ENCODE data around the gene CYGB.
"Not testable (repeated sequence)": the region's sequence is repeated elsewhere in the genome, so short reads cannot be mapped to it uniquely, and the experiment has no call there.

Gene CYGB

DNA sequence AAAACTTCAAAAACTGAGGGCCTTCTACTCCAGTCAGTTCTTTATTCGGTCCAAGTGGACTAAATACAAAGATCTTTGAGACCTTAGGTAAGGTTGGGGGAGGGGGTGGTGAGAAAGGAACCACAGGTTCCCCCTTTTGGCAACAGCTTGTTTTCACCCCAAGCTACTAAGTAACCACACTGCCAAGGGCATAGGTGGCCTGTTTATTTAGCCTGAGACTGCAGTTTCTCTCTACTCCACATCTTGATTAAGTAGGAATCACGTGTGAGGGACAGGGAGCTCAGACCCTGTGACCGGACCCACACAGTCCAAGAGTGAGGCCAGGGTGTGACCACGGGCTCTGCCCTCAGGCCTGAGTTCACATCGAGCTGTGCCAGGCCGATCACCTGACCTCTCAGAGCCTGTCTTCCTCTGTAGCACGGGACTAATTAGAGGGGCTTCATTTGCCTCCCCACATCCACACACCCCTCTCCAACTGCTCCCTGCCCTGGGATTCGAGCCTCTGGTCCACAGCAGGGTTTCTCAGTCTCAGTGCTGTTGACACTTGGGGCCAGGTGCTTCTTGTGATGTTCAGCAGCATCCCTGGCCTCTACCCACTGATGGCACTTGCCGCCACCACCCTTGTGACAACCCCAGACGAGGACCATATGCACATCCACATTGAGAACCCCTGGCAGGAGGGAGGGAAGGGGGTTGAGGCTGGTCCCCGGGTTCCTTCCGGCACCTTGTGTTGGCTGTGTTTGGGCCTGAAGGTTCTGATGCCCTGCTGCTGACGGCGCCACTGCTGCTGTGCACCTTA is 30.3 kb upstream of the CYGB start:
- no peak for DNase-seq (ENCODE audit: extremely low read depth in 1 of 2, low read depth in 1 of 2)

- no peak for DNase-seq (ENCODE audit: extremely low read depth in 1 of 2, low read depth in 1 of 2)
These were observed 29.5 kb upstream of the CYGB start for GRCh38 chr17:76566988-76567431.

DNA sequence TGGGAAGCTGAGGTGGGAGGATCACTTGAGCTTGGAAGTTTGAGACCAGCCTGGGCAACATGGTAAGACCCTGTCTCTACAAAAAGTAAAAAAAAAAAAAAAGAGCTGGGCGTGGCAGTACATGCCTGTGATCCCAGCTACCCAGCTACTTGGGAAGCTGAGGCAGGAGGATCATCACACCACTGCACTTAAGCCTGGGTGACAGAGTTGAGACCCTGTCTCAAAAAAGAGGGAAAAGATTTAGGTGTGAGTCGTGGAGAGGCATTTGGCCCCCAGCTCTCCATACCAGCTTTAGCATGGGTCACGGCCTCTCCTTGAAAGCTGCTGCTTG is 29.1 kb upstream of the CYGB start:
- no peak for DNase-seq (ENCODE audit: extremely low read depth in 1 of 2, low read depth in 1 of 2)

DNA sequence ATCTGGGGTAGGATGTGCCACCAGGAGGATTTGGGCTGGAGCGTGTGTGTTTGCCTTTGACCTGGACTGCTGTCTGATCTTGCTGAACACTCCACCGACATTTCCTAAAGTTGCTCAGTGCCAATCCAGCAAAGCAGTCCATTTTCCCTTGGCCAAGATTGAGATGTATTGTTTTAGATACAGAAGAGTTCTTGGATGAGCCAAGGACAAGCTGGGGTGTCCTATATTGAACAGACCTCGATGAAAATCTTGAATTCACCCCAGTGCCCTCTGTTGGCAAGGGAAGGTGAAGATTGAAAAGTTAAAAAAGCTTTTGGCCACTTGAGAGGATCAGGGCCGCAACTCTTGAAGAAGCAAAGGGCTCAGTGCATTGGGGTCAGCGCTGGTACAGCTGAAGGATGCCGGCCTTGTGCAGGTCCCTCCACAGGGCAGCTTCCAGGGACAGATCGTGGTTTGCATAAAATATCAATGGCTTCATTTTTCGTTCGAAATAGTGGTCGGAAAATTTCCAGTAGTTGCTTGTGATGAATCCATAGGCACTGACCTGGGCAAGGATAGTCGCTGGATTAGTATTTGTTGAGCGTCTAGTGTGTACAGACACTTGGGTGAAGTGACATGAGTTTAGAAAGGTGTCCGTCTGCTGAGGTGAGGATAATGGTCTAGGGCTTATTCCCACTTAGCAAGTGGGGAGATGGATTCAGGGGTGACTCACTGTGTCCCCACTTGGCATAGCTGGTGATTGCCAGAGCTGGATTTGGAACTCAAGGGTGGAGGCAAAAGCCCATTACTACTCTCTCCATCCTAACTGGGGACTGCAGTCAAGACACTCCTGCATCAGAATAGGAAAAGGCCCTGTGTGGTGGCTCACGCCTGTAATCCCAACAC is 28.5 kb upstream of the CYGB start:
- DNase-seq (ENCODE audit: extremely low read depth in 1 of 2, low read depth in 1 of 2) = no peak

DNA sequence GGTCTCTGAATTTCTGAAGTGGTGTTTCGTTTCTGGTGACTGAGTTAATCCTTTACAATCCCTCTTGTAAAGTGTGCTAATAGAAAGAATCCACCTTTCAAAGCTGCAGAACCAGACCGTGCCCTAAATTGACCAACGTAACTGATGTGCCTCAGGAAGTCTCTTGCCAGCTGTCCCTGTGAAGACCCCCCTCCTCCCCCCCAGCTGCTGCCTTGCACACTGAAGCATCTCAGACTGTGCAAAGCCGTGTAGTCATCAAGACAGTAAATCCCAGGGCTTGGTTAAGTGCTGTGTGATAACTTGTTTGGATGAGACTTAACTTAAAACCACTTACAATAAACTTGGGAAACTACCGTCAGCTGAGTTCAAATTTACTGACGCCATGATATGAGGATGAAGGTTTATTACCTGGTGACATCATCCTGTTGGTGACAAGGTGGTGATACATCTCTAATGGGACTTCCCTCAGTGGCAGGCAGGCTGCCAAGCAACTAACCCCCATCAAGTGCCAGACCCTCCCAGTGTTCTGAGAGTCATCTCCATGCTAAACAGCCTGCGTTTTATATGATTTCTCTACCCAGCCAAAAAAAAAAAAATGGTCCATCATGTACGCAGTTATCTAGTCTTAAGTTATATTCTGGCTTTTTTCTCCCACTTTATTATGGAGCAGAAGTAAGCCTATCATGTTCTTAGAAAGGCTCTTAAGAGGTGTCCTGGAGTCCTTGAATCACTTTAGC is 27.6 kb upstream of the CYGB start:
- DNase-seq (ENCODE audit: extremely low read depth in 1 of 2, low read depth in 1 of 2) = not testable (repeated sequence)

DNA sequence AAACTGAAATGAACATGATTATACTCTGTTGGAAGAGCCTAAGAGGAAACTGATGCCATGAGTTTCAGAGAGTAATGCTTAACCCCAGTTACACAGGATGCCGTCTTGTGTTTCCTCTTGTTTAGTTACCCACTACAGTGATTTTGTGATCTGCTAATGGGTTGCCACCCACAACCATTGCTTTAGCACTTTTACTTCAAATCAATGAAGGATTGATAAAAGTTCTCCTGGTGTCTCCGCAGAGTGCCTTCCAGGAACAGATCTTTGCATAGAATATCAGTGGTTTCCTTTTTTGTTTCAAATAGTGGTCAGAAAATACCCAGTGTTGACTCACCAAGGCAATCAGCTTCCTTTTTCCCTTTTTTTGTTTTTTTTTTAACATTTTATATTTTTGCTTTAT is 25.9 kb upstream of the CYGB start:
- not testable (repeated sequence) for DNase-seq (ENCODE audit: extremely low read depth in 1 of 2, low read depth in 1 of 2)

DNA sequence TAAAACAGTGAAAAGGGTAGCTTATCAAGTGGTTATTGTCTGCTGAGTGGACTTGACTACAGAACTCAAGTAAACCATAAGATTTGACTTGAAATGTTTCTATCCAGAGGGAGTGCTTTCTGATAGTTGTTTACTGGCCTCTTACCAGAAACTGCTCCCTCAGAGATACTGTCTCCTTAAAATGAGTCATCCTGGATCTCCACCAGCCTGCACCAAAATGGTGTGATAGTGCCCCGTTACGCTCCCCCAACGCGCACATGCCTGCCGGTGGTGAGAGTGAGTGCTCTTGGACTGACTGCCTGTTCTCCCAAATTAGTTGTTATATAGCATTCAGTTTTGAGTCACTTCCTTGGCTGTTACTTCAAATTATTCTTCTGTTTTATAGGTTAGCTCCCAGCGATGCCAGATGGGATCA is 25.2 kb upstream of the CYGB start:
- no peak for DNase-seq (ENCODE audit: extremely low read depth in 1 of 2, low read depth in 1 of 2)

DNA sequence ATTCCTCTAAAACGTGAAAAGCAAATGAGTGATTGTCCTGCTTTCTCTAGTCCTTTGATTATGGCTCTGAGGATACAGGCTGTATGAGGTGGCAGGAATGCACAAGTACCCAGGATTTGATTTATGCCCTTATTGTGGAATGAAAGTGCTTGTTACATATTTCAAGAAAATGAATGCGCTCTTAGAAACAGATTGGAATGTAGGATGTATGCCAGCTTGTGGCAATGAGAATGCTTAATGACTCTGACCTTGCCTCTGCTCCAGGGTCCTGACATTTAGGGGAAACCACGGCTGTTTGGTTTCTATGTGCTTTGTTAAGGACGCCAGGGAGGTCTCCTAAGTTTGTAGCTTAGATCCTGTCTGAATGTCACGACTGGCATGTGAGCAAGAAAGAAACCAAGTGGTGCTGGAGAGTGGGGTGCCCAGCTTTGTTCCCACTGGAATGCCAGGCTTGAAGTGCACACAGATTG is 24.3 kb upstream of the CYGB start:
- DNase-seq (ENCODE audit: extremely low read depth in 1 of 2, low read depth in 1 of 2) = no peak

DNA sequence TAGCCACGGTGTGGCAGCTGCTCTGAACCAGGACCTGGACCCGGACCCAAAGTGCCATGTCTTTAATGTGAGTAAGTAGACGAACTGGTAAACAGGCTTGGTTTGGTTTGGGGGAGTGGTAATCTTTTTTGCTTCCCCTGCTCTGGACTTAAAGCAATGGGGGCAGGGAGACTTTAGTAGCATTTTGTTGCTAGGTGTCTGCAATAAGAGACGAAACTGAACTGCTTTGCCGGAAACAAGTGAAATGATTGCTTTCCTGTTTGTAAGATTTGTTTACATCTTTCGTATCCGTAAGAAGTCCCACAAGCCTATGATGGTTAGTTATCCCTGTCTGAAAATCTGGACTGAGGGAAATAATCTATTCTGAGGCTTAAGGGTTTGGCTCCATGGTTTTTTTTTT is 23.8 kb upstream of the CYGB start:
- DNase-seq (ENCODE audit: extremely low read depth in 1 of 2, low read depth in 1 of 2) = no peak

- DNase-seq (ENCODE audit: extremely low read depth in 1 of 2, low read depth in 1 of 2) = no peak
These were observed 23.3 kb upstream of the CYGB start for GRCh38 chr17:76560877-76561221.

- no peak for DNase-seq (ENCODE audit: extremely low read depth in 1 of 2, low read depth in 1 of 2)
These were observed 22.7 kb upstream of the CYGB start for GRCh38 chr17:76560036-76560876.

GRCh38 chr17:76559460-76559859 is 22.0 kb upstream of the CYGB start:
- not testable (repeated sequence) for DNase-seq (ENCODE audit: extremely low read depth in 1 of 2, low read depth in 1 of 2)

- DNase-seq (ENCODE audit: extremely low read depth in 1 of 2, low read depth in 1 of 2) = no peak
These were observed 20.9 kb upstream of the CYGB start for GRCh38 chr17:76558198-76559095.

DNA sequence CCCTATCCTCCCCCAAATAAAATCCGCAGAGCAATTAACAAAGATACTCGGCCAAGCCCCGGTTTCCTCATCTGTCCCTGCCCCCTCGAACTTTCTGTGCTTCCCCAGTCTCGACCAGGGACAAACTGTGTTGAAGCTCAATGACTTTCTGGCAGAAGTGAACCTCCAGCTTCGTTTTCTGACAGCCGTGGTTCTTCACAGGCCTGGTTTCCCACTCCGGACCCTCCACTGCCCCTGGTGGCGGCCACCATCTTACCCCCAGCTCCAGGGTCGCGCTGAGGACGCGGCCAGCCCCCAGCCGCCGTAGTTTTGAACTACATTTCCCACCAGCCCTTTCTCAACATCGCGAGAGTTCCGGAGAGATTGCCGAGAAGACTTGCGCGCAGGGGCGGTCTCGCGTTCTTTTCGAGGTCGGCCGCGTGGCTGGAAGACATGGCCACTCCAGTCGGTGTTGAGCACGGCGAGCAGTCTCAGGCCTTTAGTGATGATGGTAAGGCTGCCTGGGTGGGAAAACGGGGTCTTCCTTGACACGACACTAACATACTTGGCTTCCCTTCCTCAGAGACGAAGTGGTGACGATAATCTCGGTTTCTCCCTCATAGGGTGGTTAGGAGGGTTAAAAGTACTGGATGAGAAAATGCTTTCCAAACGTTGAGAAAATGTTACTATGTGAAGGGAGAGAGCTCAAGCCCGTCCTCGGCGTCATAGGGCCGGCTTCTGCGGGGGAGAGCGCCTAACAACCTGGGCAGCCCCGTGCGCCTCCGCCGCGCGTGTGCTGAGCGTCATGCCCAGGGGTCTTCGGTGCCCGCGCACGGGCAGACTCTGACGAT is 20.1 kb upstream of the CYGB start:
- DNase-seq (ENCODE audit: extremely low read depth in 1 of 2, low read depth in 1 of 2) = peak; percentile 82 to 92

DNA sequence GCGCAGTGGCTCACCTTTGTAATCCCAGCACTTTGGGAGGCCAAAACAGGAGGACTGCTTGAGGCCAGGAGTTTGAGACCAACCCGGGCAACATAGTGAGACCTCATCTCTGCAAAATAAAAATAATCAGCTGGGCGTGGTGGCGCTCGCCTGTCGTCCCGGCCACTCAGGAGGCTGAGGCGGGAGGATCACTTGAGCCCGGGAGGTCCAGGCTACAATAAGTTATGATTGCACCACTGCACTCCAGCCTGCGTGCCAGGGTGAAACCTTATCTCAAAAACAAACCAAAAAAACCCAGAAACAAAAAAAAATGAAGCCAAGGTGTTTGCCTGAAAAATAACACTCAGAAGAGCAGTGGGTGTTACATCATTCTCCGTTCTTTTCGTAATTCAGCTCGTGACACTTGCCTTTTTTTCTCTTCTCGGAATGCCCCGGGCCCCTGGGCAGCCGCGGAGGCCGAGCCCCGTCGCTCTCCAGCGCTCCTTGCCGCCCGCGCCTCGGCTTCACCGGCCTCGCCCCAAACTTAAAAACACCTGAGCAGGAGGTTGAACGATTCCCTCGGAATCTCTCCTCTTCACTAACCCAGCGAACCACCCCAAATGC is 19.4 kb upstream of the CYGB start:
- no peak for DNase-seq (ENCODE audit: extremely low read depth in 1 of 2, low read depth in 1 of 2)

DNA sequence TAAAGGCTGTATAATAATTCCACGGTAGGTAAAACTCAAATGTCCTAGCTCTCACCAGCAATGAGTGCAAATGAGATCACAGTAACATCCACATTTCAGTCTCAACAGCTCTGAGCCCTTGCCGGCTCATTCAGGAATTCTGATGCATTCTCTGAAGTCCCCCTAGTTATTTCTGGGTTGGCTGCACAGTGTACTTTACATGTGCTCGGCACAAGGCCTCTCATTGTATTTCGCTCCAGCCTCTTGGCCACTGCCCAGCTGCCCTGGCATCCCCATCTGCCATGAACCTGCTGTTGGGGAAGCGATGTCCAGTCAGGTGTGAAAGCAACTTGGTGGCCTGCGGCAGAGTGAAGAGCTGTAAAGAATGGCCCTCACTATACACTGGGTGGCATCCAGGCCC is 16.6 kb upstream of the CYGB start:
- no peak for DNase-seq (ENCODE audit: extremely low read depth in 1 of 2, low read depth in 1 of 2)

DNA sequence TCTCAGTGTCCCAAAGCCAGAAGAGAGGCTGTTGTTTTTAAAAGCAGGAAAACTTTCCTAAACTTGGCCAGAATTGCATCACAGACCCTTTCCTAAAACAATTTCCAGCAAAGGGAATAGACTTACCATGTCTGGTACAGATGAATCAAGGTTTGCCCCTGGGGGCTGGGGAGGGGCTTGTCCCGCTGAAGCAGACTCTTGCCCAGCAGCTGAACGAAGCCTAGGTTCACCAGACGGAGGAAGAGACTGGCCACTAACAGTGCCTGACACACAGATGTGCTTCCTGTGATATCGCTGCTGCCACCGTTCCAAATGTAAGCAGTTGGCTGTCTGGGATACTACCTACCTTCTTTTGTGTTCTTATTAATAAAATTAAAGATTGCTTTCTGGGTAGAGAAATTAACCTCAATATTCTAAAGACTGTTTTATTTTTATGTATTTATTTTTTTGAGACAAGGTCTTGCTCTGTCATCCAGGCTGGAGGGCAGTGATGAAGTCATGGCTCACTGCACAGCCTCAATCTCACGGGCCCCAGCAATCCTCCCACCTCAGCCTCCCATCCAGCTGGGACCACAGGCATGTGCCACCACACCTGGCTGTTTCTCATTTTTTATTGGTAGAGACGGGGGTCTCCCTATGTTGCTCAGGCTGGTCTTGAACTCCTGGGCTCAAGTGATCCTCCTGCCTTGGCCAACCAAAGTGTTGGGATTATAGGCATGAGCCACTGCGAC is 15.8 kb upstream of the CYGB start:
- no peak for DNase-seq (ENCODE audit: extremely low read depth in 1 of 2, low read depth in 1 of 2)

DNA sequence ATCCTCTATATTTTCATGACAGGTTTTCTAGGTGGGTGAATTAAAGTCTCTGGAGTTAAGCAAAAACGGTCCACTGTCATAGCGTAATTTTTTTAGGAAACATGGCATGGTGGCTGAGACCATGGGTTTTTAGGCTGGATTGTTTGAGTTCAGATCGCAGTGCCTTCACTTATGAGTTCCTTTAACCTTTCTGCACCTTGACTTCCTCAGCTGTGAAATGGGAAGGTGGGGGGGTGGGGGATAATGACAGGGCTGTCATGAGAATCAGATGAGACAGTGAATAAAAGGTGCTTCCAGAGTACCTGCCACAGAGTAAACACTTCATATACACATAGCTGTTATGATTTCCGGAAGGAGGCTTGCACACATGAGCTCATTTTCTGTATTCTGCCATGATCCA is 14.2 kb upstream of the CYGB start:
- DNase-seq (ENCODE audit: extremely low read depth in 1 of 2, low read depth in 1 of 2) = no peak

All from stimulated activated CD8-positive, alpha-beta memory T cell treated with anti-CD3 and anti-CD28 coated beads, Interleukin-7, amount 100 ng/mL, for 48 hours (primary cell).